GM10847 (cell line): ENCODE measurements around the gene HNMT.

ENCODE experiments used
- POLR2A ChIP-seq: IDR thresholded peaks from 2 replicates; pipeline ENCODE4 v1.6.1; 2011; ENCODE audit not compliant: insufficient read length; ENCODE audit errors: extremely low read depth

The HNMT gene

GRCh38 chr2:138013639-138014038 is 49.4 kb downstream of the HNMT start:
- no peak for TF ChIP-seq POLR2A

- no peak for TF ChIP-seq POLR2A
These were observed 51.2 kb downstream of the HNMT start for GRCh38 chr2:138015494-138015893.

GRCh38 chr2:138016351-138017087 is 52.2 kb downstream of the HNMT start:
- no peak for TF ChIP-seq POLR2A

GRCh38 chr2:138017824-138018223 is 53.6 kb downstream of the HNMT start:
- TF ChIP-seq POLR2A = no peak

- no peak for TF ChIP-seq POLR2A
These were observed 54.8 kb downstream of the HNMT start for GRCh38 chr2:138018866-138019688.

- TF ChIP-seq POLR2A = no peak
These were observed 56.2 kb downstream of the HNMT start for GRCh38 chr2:138020432-138020831.

GRCh38 chr2:138021154-138021553 is 56.9 kb downstream of the HNMT start:
- no peak for TF ChIP-seq POLR2A

- TF ChIP-seq POLR2A = no peak
These were observed 59.0 kb downstream of the HNMT start for GRCh38 chr2:138023298-138023697.

GRCh38 chr2:138023976-138024375 is 59.7 kb downstream of the HNMT start:
- no peak for TF ChIP-seq POLR2A

GRCh38 chr2:138026111-138027020 is 62.1 kb downstream of the HNMT start:
- TF ChIP-seq POLR2A = no peak

GRCh38 chr2:138028538-138028937 is 64.3 kb downstream of the HNMT start:
- no peak for TF ChIP-seq POLR2A

GRCh38 chr2:138029276-138029675 is 65.0 kb downstream of the HNMT start:
- TF ChIP-seq POLR2A = no peak

- no peak for TF ChIP-seq POLR2A
These were observed 66.2 kb downstream of the HNMT start for GRCh38 chr2:138030459-138030858.

GRCh38 chr2:138032334-138032733 is 68.1 kb downstream of the HNMT start:
- no peak for TF ChIP-seq POLR2A

GRCh38 chr2:138034536-138034935 is 70.3 kb downstream of the HNMT start:
- TF ChIP-seq POLR2A = no peak
